OCI-LY3 (cell line): ENCODE results near the gene LITAF.
"Not testable (repeated sequence)": the region's sequence is repeated elsewhere in the genome, so short reads cannot be mapped to it uniquely, and the experiment has no call there.

ENCODE experiments used
- H2AFZ ChIP-seq: fragments of 200-600, 300-600 bp; shearing (Covaris generic); 2 replicates; pipeline ENCODE4 v1.6.0; 2014; ENCODE audit warnings: antibody characterized with exemption, low read depth, low read length
- H3K27ac ChIP-seq: fragments of 200-600, 300-600 bp; sonication (generic); 2 replicates; pipeline ENCODE4 v1.5.1; 2014; ENCODE audit warnings: mild to moderate bottlenecking, low read length, moderate library complexity, mixed read lengths
- H3K27me3 ChIP-seq: fragments of 200-600, 300-600 bp; sonication (generic); 2 replicates; pipeline ENCODE4 v1.6.1; 2014; ENCODE audit warnings: low read depth, low read length, mixed read lengths
- H3K36me3 ChIP-seq: fragments of 200-600, 300-600 bp; sonication (generic); replicated peaks from 2 replicates; pipeline ENCODE3; 2014; ENCODE audit warnings: low read depth, low read length, mixed read lengths
- H3K4me1 ChIP-seq: fragments of 300-600, 200-600 bp; sonication (generic); 2 replicates; pipeline ENCODE4 v1.6.1; 2014; ENCODE audit warnings: low read length, mixed read lengths
- H3K4me2 ChIP-seq: fragments of 200-600, 300-600 bp; sonication (generic); 2 replicates; pipeline ENCODE4 v1.6.1; 2014; ENCODE audit warnings: low read length, mixed read lengths
- H3K4me3 ChIP-seq: fragments of 300-600, 200-600 bp; sonication (generic); 2 replicates; pipeline ENCODE4 v1.5.1; 2014; ENCODE audit warnings: antibody characterized with exemption, mild to moderate bottlenecking, low read length, moderate library complexity
- H3K79me2 ChIP-seq: fragments of 300-600, 200-600 bp; shearing (Covaris generic); 2 replicates; pipeline ENCODE4 v1.6.1; 2014; ENCODE audit warnings: mild to moderate bottlenecking, low read length, mixed read lengths
- H3K9ac ChIP-seq: fragments of 300-600, 200-600 bp; shearing (Covaris generic); 2 replicates; pipeline ENCODE4 v1.6.0; 2014; ENCODE audit warnings: mild to moderate bottlenecking, low read length, moderate library complexity
- H3K9me3 ChIP-seq: fragments of 200-600, 300-600 bp; shearing (Covaris generic); 2 replicates; pipeline ENCODE4 v1.6.1; 2014; ENCODE audit warnings: low read length, mixed read lengths; ENCODE audit not compliant: insufficient read depth
- H4K20me1 ChIP-seq: fragments of 200-600, 300-600 bp; sonication (generic); 2 replicates; pipeline ENCODE4 v1.6.1; 2016; ENCODE audit warnings: low read length, mixed read lengths; ENCODE audit not compliant: insufficient read depth
- EZH2phosphoT487 ChIP-seq: fragments of 200-600 bp; shearing (Covaris generic); IDR thresholded peaks from 2 replicates; pipeline ENCODE4 v1.6.1; 2018; ENCODE audit warnings: antibody characterized with exemption, mixed run types, low read depth
- TF ChIP-seq, protein P1 (sequence below): fragments of 200-600, 300-600 bp; sonication (generic); IDR thresholded peaks from 2 replicates; pipeline ENCODE4 v1.5.1; 2014; ENCODE audit warnings: antibody characterized with exemption, low read length, low read depth

The LITAF gene

DNA sequence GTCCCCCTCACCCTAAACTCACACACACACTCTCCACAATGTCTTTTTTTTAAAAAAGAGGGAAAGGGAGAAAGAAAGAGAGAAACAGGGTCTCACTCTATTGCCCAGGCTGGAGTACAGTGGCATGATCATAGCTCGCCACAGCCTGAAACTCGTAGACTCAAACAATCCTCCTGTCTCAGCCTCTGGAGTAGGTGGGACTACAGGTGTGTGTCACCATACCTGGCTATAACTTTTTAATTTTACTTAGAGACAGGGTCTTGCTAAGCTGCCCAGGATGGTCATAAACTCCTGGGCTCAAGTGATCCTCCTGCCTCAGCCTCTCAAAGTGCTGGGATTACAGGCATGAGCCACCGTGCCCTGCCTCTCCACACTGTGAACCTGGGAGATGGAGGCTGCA lies 24.9 kb downstream of the LITAF start:
- no peak for TF ChIP-seq EZH2phosphoT487
- TF ChIP-seq, protein P1, sequence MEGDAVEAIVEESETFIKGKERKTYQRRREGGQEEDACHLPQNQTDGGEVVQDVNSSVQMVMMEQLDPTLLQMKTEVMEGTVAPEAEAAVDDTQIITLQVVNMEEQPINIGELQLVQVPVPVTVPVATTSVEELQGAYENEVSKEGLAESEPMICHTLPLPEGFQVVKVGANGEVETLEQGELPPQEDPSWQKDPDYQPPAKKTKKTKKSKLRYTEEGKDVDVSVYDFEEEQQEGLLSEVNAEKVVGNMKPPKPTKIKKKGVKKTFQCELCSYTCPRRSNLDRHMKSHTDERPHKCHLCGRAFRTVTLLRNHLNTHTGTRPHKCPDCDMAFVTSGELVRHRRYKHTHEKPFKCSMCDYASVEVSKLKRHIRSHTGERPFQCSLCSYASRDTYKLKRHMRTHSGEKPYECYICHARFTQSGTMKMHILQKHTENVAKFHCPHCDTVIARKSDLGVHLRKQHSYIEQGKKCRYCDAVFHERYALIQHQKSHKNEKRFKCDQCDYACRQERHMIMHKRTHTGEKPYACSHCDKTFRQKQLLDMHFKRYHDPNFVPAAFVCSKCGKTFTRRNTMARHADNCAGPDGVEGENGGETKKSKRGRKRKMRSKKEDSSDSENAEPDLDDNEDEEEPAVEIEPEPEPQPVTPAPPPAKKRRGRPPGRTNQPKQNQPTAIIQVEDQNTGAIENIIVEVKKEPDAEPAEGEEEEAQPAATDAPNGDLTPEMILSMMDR: no peak

DNA sequence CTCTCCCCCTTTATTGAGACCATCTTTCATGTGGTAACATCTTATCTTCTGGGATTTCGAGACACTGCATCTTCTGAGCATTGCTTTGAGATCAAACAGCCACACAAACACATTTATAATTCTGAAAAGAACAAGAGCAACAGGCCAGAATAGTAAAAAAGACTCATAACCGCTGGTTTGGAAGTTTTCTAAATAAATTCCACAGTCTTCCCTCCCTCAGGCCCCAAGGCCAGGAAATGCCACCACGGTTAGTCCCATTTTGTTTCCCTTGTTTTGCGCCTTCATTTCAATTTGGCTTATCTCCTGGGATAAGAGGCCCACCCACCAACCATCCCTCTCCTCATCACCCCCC lies 25.3 kb downstream of the LITAF start:
- Histone ChIP-seq H2AFZ (no peak overlapping the region), H3K4me3 (no peak overlapping the region), H3K4me2 (no peak overlapping the region), H3K79me2 (peaks cover 91% of the 10 kb centered on the region), H3K36me3 (peaks cover 32% of the 10 kb centered on the region), H3K4me1 (0 out of 2 replicates have a peak, but pooled peaks cover 3% of the 10 kb centered on the region), H4K20me1 (peaks cover 74% of the 10 kb centered on the region), H3K27me3 (no peaks in the 10 kb centered on the region), H3K9ac (no peak overlapping the region), H3K27ac (no peak overlapping the region), H3K9me3 (no peaks in the 10 kb centered on the region; the same call in 1 of the 2 replicates)
- TF ChIP-seq, protein P1: no peak
- TF ChIP-seq EZH2phosphoT487: no peak

More for the DNA sequence above, 24.9 kb downstream of the LITAF start:
- Histone ChIP-seq H3K4me3 (no peak overlapping the region), H3K27me3 (no peaks in the 10 kb centered on the region), H3K9ac (no peak overlapping the region), H4K20me1 (peaks cover 79% of the 10 kb centered on the region), H3K4me2 (no peak overlapping the region), H3K4me1 (0 out of 2 replicates have a peak, but pooled peaks cover 3% of the 10 kb centered on the region), H2AFZ (no peak overlapping the region), H3K27ac (no peak overlapping the region), H3K9me3 (no peaks in the 10 kb centered on the region), H3K79me2 (peaks cover 91% of the 10 kb centered on the region), H3K36me3 (peaks cover 30% of the 10 kb centered on the region)

DNA sequence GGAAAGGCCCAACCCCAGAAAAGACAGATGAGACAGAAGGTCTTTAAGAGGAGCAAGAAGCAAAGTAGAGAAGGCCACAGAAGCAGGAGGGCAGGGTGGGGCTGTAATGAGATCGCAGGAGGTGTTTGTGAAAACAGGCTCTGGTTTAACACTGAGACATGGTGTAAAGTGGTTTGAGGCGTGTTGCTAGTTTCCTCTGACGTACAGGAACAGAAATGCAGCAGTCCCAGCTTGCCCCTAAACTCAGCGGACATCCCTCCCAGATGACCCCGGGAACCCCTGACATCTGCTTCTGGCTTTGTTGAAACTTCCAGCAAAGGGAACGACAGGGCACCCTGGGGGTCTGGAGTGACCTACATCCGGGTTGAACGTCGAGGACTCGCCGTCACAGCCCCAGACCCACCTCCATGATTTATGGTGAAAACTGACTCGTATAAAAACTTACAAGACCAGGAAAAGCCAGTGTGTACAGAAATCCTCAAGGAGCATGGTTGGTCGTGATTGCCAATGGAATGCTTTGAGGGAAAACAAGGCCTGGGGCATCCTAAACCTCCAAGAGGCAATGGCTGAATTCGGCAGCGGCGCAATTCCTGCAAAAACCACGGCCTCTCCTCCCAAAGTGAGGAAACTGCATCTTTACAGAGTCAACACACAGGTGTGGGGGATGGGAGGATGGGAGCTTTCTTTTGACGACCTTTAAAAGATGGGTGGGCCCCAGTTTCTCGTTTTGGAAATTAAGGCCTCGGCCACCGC lies 25.8 kb downstream of the LITAF start:
- Histone ChIP-seq H3K36me3 (peaks cover 34% of the 10 kb centered on the region), H3K79me2 (peaks cover 88% of the 10 kb centered on the region), H4K20me1 (peaks cover 69% of the 10 kb centered on the region), H3K27me3 (no peaks in the 10 kb centered on the region), H3K9ac (no peak overlapping the region), H2AFZ (no peak overlapping the region), H3K4me3 (no peak overlapping the region), H3K27ac (no peak overlapping the region), H3K4me2 (no peak overlapping the region), H3K4me1 (0 out of 2 replicates have a peak, but pooled peaks cover 3% of the 10 kb centered on the region), H3K9me3 (no peaks in the 10 kb centered on the region; the same call in 1 of the 2 replicates)
- no peak for TF ChIP-seq EZH2phosphoT487
- TF ChIP-seq, protein P1: no peak

DNA sequence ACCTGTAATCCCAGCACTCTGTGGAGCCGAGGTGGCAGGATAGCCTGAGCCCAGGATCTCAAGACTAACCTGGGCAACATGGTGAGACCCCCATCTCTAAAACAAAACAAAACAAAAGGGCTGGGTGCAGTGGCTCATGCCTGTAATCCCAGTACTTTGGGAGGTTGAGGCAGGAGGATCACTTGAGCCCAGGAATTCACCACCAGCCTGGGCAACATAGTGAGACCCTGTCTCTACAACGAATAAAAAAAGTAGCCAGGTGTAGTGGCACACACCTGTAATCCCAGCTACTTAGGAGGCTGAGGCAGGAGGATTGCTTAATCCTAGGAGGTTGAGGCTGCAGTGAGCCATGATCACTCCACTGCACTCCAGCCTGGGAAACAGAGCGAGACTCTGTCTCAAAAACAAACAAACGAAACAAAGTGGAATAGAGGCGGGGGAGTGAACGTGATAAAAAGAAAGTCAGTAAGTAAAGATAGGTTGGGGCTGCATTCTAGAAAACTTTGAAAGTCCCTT lies 28.4 kb downstream of the LITAF start:
- not testable (repeated sequence) for H3K4me1 ChIP-seq, H3K4me3 ChIP-seq, H3K27me3 ChIP-seq, H3K9ac ChIP-seq, H3K27ac ChIP-seq, H3K4me2 ChIP-seq, H3K9me3 ChIP-seq, H2AFZ ChIP-seq
- peaks cover 47% of the 10 kb centered on the region for H4K20me1 ChIP-seq
- H3K36me3 ChIP-seq: peaks cover 40% of the 10 kb centered on the region
- peaks cover 66% of the 10 kb centered on the region for H3K79me2 ChIP-seq
